Gastrocnemius medialis (tissue), 4 donors: Measurements from ENCODE around the gene TMEM125. TPM values are rescaled to one million over a fixed set of nuclear protein-coding genes. Genes with fewer than 3 reads are reported as not detected.

Source experiments
- ATAC-seq, 2 donors: fragments of 150-250 bp; one replicate each; pipeline ENCODE4 v1.9.1; 2016
- DNase-seq, 2 donors: peaks; one replicate each; pipeline ENCODE4 v3.0.0-alpha.2; 2019
- H3K27ac ChIP-seq, 4 donors: fragments of 200-600 bp; sonication (generic); 1 replicate in 1 of 4; 2 replicates in 3 of 4; pipeline ENCODE4 v1.5.1; 2016 to 2018; ENCODE audit warnings: mild to moderate bottlenecking in 2 of 4, moderate library complexity in 1 of 4
- H3K27me3 ChIP-seq, 3 donors: fragments of 200-600 bp; sonication (generic) in 2 of 3; 1 replicate in 1 of 3; 2 replicates in 2 of 3; pipeline versions ENCODE4 v1.5.1 to v1.6.0; 2016 to 2019; ENCODE audit warnings: mild to moderate bottlenecking in 1 of 3, moderate library complexity in 1 of 3
- H3K36me3 ChIP-seq, 2 donors: fragments of 200-600 bp; sonication (generic) in 1 of 2; one replicate each; pipeline ENCODE4 v1.5.1; 2017 to 2018
- H3K4me1 ChIP-seq, 2 donors: fragments of 200-600 bp; sonication (generic) in 1 of 2; one replicate each; pipeline ENCODE4 v1.5.1; 2016 to 2017; ENCODE audit warnings: mild to moderate bottlenecking in 2 of 2
- H3K4me3 ChIP-seq, 4 donors: fragments of 200-600 bp; sonication (generic) in 3 of 4; 1 replicate in 1 of 4; 2 replicates in 3 of 4; pipeline ENCODE4 v1.5.1; 2016 to 2019; ENCODE audit warnings: mild to moderate bottlenecking in 2 of 4
- H3K9me3 ChIP-seq, 3 donors: fragments of 200-600 bp; sonication (generic) in 2 of 3; 1 replicate in 1 of 3; 2 replicates in 2 of 3; pipeline ENCODE4 v1.5.1; 2016 to 2019
- POLR2A ChIP-seq, 2 donors: fragments of 450-650 bp; IDR thresholded peaks; one replicate each; pipeline ENCODE4 v1.6.1; 2017; ENCODE audit warnings: antibody characterized with exemption in 2 of 2, mild to moderate bottlenecking in 2 of 2, moderate library complexity in 2 of 2
- in situ Hi-C, 4 donors: fragments of 200-750 bp; cut with MboI; loops; one replicate each; pipeline versions ENCODE4 v1.15.0 to v1.8.0; 2017; ENCODE audit warnings: low sequenced_read_pairs in 4 of 4
- intact Hi-C: fragments of 100-400 bp; cut with DNase I; formaldehyde crosslinking; loops from one replicate; pipeline ENCODE4 v1.15.1; 2023; ENCODE audit warnings: low total_unique reads
- total RNA-seq, 4 donors: library from RNA; depleted of rRNA; stranded (reverse); fragments of >200 nt; gene quantifications; one replicate each; pipeline versions ENCODE4 v1.1.0 to v1.2.3, GENCODE V29; 2016
- TF ChIP-seq, protein P1 (sequence below), 5 experiments: fragments of 450-650 bp in 3 of 5; fragments of 200-600 bp in 2 of 5; sonication (generic) in 2 of 5; IDR thresholded peaks in 4 of 5; conservative IDR thresholded peaks in 1 of 5; 1 replicate in 4 of 5; 2 replicates in 1 of 5; pipeline ENCODE4 v1.5.1; 2016 to 2019; ENCODE audit warnings: antibody characterized with exemption in 5 of 5, mild to moderate bottlenecking in 3 of 5, moderate library complexity in 3 of 5

The TMEM125 gene
- total RNA-seq, 4 donors from 2014 or later: not detected

DNA sequence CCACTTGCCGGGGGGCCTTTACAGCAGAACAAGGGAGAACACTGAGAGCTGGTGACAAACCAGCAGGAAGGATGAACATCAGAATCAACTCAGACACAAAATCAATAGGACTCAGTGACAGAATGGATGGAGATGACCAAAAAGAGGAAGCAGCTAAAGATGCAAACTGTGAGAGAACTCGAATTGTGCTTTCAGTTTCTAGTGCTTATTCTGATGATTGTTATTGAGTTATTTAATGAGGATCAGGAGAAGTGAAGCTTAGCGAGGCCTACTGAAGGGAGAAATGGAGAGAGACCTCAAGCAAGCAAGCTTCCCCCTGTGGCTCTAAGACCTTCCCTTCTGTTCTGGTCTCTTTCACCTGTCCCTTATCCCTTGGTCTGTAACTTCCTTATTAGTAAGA is 30.3 kb upstream of the TMEM125 start:
- no peak for TF ChIP-seq POLR2A (IDR thresholded peaks at IDR 0.05)
- TF ChIP-seq, protein P1, sequence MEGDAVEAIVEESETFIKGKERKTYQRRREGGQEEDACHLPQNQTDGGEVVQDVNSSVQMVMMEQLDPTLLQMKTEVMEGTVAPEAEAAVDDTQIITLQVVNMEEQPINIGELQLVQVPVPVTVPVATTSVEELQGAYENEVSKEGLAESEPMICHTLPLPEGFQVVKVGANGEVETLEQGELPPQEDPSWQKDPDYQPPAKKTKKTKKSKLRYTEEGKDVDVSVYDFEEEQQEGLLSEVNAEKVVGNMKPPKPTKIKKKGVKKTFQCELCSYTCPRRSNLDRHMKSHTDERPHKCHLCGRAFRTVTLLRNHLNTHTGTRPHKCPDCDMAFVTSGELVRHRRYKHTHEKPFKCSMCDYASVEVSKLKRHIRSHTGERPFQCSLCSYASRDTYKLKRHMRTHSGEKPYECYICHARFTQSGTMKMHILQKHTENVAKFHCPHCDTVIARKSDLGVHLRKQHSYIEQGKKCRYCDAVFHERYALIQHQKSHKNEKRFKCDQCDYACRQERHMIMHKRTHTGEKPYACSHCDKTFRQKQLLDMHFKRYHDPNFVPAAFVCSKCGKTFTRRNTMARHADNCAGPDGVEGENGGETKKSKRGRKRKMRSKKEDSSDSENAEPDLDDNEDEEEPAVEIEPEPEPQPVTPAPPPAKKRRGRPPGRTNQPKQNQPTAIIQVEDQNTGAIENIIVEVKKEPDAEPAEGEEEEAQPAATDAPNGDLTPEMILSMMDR (IDR thresholded peaks at IDR 0.05 in 4 of 5, conservative IDR thresholded peaks at IDR 0.05 in 1 of 5): no peak
- Histone ChIP-seq H3K9me3 (no peaks in the 10 kb centered on the region), H3K4me1 (no peaks in the 10 kb centered on the region), H3K4me3 (no peak overlapping the region), H3K27ac (no peak overlapping the region), H3K36me3 (no peaks in the 10 kb centered on the region), H3K27me3 (no peaks in the 10 kb centered on the region)
- intact Hi-C loops: loop anchor here (5.0 kb wide), 1 partner anchor 63 kb away; the partner anchor contains the start of gene TIE1
- in situ Hi-C loops: loop anchor here in 1 of 4 donors (10.0 kb wide), 1 partner anchor 175 kb away; no protein-coding TSS in a partner anchor
- ATAC-seq (no peak), DNase-seq (no peak)

DNA sequence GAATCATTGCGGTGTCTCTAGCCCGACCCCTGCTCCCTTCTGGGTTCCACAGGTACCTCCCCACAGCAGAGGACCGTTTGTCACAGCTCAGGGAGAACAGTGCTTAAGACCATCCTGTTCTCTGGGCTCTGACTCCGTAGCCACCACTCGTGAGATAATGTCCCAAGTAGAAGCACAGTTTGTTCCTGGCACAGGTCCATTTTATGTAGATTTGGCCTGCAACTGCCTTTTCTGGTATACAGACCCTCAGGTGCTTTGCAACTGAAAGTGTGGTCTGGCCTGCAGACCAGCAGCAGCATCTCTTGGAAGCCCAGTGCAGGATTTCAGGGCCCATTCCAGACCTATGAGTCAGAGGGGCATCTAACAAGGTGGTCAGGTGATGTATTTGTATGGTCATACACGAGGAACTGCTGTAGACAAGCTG is 28.4 kb upstream of the TMEM125 start:
- ATAC-seq (no peak), DNase-seq (no peak)
- TF ChIP-seq POLR2A (IDR thresholded peaks at IDR 0.05): no peak
- TF ChIP-seq, protein P1 (IDR thresholded peaks at IDR 0.05 in 4 of 5, conservative IDR thresholded peaks at IDR 0.05 in 1 of 5): no peak
- H3K36me3 ChIP-seq: no peaks in the 10 kb centered on the region
- no peaks in the 10 kb centered on the region for H3K27me3 ChIP-seq
- H3K4me3 ChIP-seq: no peak overlapping the region
- H3K4me1 ChIP-seq: no peaks in the 10 kb centered on the region
- H3K27ac ChIP-seq: no peak overlapping the region
- intact Hi-C loops: no loop called here
- no peaks in the 10 kb centered on the region for H3K9me3 ChIP-seq
- in situ Hi-C loops: no loop called here

DNA sequence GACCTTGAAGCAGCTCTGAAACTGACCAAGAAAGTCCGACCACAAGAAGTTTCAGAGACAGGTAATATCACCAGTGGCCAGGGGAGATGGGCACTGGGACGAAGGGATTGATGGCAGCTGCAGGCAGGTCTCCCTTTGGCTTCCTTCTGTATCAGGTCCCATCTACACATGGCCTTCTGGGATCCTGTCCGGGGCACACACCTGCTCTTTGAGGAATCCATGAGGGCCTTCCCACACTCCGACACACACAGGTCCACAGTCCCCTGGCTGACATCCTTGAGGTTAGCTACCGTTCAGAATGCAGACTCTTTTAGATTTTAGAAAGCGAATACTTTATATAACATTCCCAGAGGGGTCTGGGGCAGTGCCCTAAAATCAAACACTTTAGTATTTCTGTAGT is 26.5 kb upstream of the TMEM125 start:
- no peaks in the 10 kb centered on the region for H3K36me3 ChIP-seq
- H3K4me3 ChIP-seq: no peak overlapping the region
- H3K27me3 ChIP-seq: no peaks in the 10 kb centered on the region
- no peak overlapping the region for H3K27ac ChIP-seq
- TF ChIP-seq, protein P1 (IDR thresholded peaks at IDR 0.05 in 4 of 5, conservative IDR thresholded peaks at IDR 0.05 in 1 of 5): no peak
- TF ChIP-seq POLR2A (IDR thresholded peaks at IDR 0.05): no peak
- intact Hi-C loops (no loop called here), in situ Hi-C loops (no loop called here)
- DNase-seq (no peak), ATAC-seq (no peak)
- H3K9me3 ChIP-seq: no peaks in the 10 kb centered on the region
- no peaks in the 10 kb centered on the region for H3K4me1 ChIP-seq

DNA sequence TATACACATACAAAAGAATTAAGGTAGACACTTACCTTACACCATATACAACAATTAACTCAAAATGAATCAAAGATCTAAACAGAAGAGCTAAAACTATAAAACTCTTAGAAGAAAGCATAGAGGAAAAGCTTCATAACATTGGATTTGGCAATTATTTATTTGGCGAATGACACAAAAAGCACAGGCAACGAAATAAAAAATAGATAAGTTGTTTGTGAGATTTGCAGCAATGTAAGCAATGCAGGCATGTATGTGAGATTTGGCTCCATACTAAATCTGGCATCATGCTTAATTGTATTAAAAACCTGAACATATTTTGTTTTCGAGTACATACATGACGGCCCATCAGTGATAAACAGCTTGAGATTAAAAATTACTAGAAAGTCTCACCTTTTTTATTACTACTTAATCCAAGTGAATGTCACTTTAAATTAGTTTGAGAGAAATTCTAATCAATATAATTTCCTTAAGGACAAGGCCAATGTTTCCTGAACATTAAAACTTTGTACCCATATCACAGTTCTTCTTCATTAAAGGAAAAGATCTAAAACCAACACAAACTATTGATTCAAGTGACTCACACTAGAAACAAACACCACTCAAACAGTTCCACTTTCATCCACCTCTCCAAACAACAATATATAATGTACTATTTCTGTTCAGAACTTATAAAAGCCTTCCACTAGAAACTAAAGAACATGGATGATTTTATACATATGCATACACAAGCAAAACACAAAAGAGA is 23.1 kb upstream of the TMEM125 start:
- DNase-seq (no peak), ATAC-seq (no peak)
- H3K27me3 ChIP-seq: no peaks in the 10 kb centered on the region
- H3K4me3 ChIP-seq: no peak overlapping the region
- TF ChIP-seq, protein P1 (IDR thresholded peaks at IDR 0.05 in 4 of 5, conservative IDR thresholded peaks at IDR 0.05 in 1 of 5): no peak
- TF ChIP-seq POLR2A (IDR thresholded peaks at IDR 0.05): no peak
- in situ Hi-C loops: no loop called here
- intact Hi-C loops: no loop called here
- no peak overlapping the region for H3K27ac ChIP-seq
- no peaks in the 10 kb centered on the region for H3K9me3 ChIP-seq
- H3K4me1 ChIP-seq: no peaks in the 10 kb centered on the region
- H3K36me3 ChIP-seq: no peaks in the 10 kb centered on the region
